Fibroblast of the aortic adventitia (primary cell): Measurements from ENCODE around the gene ZNF423. TPM values are rescaled to one million over a fixed set of nuclear protein-coding genes. Genes with fewer than 3 reads are reported as not detected.
A peak's percentile ranks its signal among the peaks of the same experiment; 100 is the strongest.

Source experiments
- DNase-seq: peaks from one replicate; pipeline ENCODE4 v3.0.0-alpha.2; 2010; ENCODE audit warnings: low read depth
- H3K4me3 ChIP-seq: 2 replicates; pipeline ENCODE4 v1.5.1; 2011; ENCODE audit warnings: low read depth, mild to moderate bottlenecking, control low read depth, low read length, moderate library complexity
- CTCF ChIP-seq: IDR thresholded peaks from 2 replicates; pipeline ENCODE4 v1.5.1; 2011; ENCODE audit warnings: mild to moderate bottlenecking, low read length, control low read depth, inconsistent platforms; ENCODE audit not compliant: insufficient read depth
- total RNA-seq: library from RNA; depleted of rRNA; stranded (reverse); fragments of >200 nt; gene quantifications from 2 replicates; pipeline ENCODE4 v1.2.3, GENCODE V29; 2012; ENCODE audit warnings: low replicate concordance

ZNF423 gene
- total RNA-seq, 1 donor, result 13.5 TPM

GRCh38 chr16:49749816-49750215 is 106.1 kb downstream of the ZNF423 start:
- no peak overlapping the region for H3K4me3 ChIP-seq
- DNase-seq, result no peak
- no peak for TF ChIP-seq CTCF

GRCh38 chr16:49748322-49748721 is 107.6 kb downstream of the ZNF423 start:
- H3K4me3 ChIP-seq, result no peak overlapping the region
- DNase-seq, result peak; percentile 53
- no peak for TF ChIP-seq CTCF

- no peak for DNase-seq
- TF ChIP-seq CTCF, result no peak
- no peak overlapping the region for H3K4me3 ChIP-seq
Measured at GRCh38 chr16:49747654-49748053, 108.3 kb downstream of the ZNF423 start.

GRCh38 chr16:49746545-49746944 is 109.4 kb downstream of the ZNF423 start:
- no peak overlapping the region for H3K4me3 ChIP-seq
- no peak for DNase-seq

GRCh38 chr16:49745311-49745747 is 110.6 kb downstream of the ZNF423 start:
- TF ChIP-seq CTCF, result no peak
- no peak overlapping the region for H3K4me3 ChIP-seq
- DNase-seq, result no peak

More at GRCh38 chr16:49746545-49746944, 109.4 kb downstream of the ZNF423 start:
- TF ChIP-seq CTCF, result no peak

GRCh38 chr16:49744244-49745220 is 111.4 kb downstream of the ZNF423 start:
- no peak for DNase-seq
- no peak overlapping the region for H3K4me3 ChIP-seq
- no peak for TF ChIP-seq CTCF

- no peak for TF ChIP-seq CTCF
- DNase-seq, result no peak
- H3K4me3 ChIP-seq, result no peak overlapping the region
Measured at GRCh38 chr16:49743658-49744057, 112.3 kb downstream of the ZNF423 start.
